HepG2 (cell line): ENCODE results near the gene CLMP. TPM values are rescaled to one million over a fixed set of nuclear protein-coding genes. Genes with fewer than 3 reads are reported as not detected.

ENCODE experiments used
- AFF4 ChIP-seq: sonication (generic); formaldehyde crosslinking; IDR thresholded peaks from 2 replicates; pipeline ENCODE4 v1.4.0; 2020; ENCODE audit warnings: missing genetic modification reagents
- MAFG ChIP-seq: sonication (generic); formaldehyde crosslinking; IDR thresholded peaks from 2 replicates; pipeline ENCODE4 v1.5.1; 2020; ENCODE audit warnings: mild to moderate bottlenecking, missing genetic modification reagents
- MYPOP ChIP-seq: sonication (generic); formaldehyde crosslinking; IDR thresholded peaks from 2 replicates; pipeline ENCODE4 v1.8.1; 2023; ENCODE audit warnings: mild to moderate bottlenecking, moderate library complexity, missing genetic modification reagents
- NFE2 ChIP-seq: sonication (generic); formaldehyde crosslinking; IDR thresholded peaks from 2 replicates; pipeline ENCODE4 v1.4.0; 2020; ENCODE audit warnings: missing genetic modification reagents
- POLR2AphosphoS2 ChIP-seq: IDR thresholded peaks from 2 replicates; pipeline ENCODE4 v1.6.1; 2011; ENCODE audit warnings: low read depth, low read length, improper control_type of control experiment
- RFX3 ChIP-seq: IDR thresholded peaks from 2 replicates; pipeline ENCODE4 v1.6.1; 2016; ENCODE audit warnings: missing biosample characterization, missing genetic modification reagents
- RORA ChIP-seq: sonication (generic); formaldehyde crosslinking; IDR thresholded peaks from 2 replicates; pipeline ENCODE4 v1.5.0; 2020; ENCODE audit warnings: mild to moderate bottlenecking, missing genetic modification reagents, moderate library complexity
- TEF ChIP-seq: sonication (generic); formaldehyde crosslinking; IDR thresholded peaks from 2 replicates; pipeline ENCODE4 v1.5.0; 2020; ENCODE audit warnings: missing genetic modification reagents
- ZNF432 ChIP-seq: sonication (generic); formaldehyde crosslinking; IDR thresholded peaks from 2 replicates; pipeline ENCODE4 v1.5.0; 2020; ENCODE audit warnings: missing genetic modification reagents, mild to moderate bottlenecking, borderline replicate concordance
- ZNF557 ChIP-seq: sonication (generic); formaldehyde crosslinking; IDR thresholded peaks from 2 replicates; pipeline ENCODE4 v1.4.0; 2020; ENCODE audit warnings: missing genetic modification reagents
- ZNF674 ChIP-seq: sonication (generic); formaldehyde crosslinking; IDR thresholded peaks from 2 replicates; pipeline ENCODE4 v1.5.0; 2020; ENCODE audit warnings: low read depth, mild to moderate bottlenecking, missing genetic modification reagents
- polyA plus RNA-seq, 8 experiments: library from polyadenylated mRNA; depleted of rRNA in 3 of 8; stranded (reverse) in 7 of 8; unstranded in 1 of 8; fragments of >200 nt; fragmentation: Illumina TruSeq in 4 of 8; extraction: Trizol in 4 of 8; gene quantifications; 2 replicates each; pipeline versions ENCODE4 v1.2.1 to v1.2.3, GENCODE V29; 2011 to 2016; ENCODE audit warnings: low read depth in 4 of 8, missing spikeins in 1 of 8, mixed read lengths in 1 of 8; ENCODE audit not compliant: insufficient read depth in 1 of 8
- total RNA-seq, 5 experiments: library from RNA; depleted of rRNA; stranded (reverse); fragments of >200 nt; fragmentation: Illumina TruSeq; extraction: Trizol; gene quantifications; 2 replicates each; pipeline ENCODE4 v1.2.3, GENCODE V29; 2016; ENCODE audit warnings: low read depth in 1 of 5
- TF ChIP-seq, protein P1 (sequence below): sonication (generic); formaldehyde crosslinking; conservative IDR thresholded peaks from 2 replicates; pipeline ENCODE4 v1.8.0; 2022; ENCODE audit warnings: mild to moderate bottlenecking, moderate library complexity, missing genetic modification reagents
- TF ChIP-seq, protein P2 (sequence below): sonication (generic); formaldehyde crosslinking; IDR thresholded peaks from 2 replicates; pipeline ENCODE4 v1.5.1; 2020; ENCODE audit warnings: mild to moderate bottlenecking, missing genetic modification reagents
- TF ChIP-seq, protein P3 (sequence below): sonication (generic); formaldehyde crosslinking; IDR thresholded peaks from 2 replicates; pipeline ENCODE4 v1.5.1; 2020; ENCODE audit warnings: mild to moderate bottlenecking, missing genetic modification reagents, moderate library complexity

The CLMP gene
- total and polyA plus RNA-seq, 2 of the 13 experiments (the other 11 are each of a cell fraction or from before 2014, with no cell fraction given): not detected

DNA sequence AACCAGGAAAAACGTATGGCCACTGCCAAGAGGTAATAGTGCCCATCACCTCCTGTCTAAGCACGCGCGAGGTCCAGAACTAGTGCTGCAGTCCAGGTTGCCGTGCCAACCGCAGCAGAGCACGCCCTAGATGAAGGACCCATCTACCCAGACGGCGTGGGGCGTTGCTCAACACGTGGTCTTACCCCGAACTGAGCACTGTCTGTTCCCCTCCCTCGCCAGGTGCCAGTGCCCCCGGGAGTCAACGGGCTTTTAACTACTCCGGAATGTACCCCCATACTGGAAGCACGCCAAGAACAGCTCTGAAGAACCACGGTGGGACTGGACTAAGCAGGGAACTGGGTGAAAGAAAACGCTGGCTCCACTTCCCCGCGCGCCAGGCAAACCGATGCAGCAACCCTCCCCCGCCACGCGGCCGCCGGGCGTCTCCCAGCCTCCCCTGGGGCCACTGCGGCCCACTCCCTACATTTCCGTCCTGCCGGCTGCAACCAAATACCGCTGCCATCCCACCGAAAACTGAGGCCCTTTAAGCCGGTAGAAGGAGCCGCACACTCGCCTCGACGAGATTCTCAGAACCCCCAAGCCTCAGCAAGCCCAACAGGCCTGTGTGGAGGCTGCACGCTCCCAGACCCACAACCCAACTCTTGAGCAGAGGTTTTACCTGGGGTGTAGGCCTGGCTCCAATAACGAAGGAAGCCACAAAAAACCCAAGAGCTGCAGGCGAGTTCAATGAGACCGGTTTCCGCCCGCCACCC lies 133.5 kb downstream of the CLMP start, which contains the start of gene HSPA8 (continued):
- peak; percentile 84; the same call in 1 of the 2 replicates for TF ChIP-seq AFF4
- TF ChIP-seq MYPOP: peak; percentile 81; the same call in 1 of the 2 replicates
- 0 out of 2 replicates have a peak, but pooled peaks have one; percentile 51 for TF ChIP-seq RFX3 (CRISPR knock-in tag)
- 0 out of 2 replicates have a peak, but pooled peaks have one; percentile 43 for TF ChIP-seq ZNF674 (CRISPR knock-in tag)
- TF ChIP-seq ZNF557 (CRISPR knock-in tag): peak; percentile 73; the same call in 1 of the 2 replicates
- no peak for TF ChIP-seq MAFG (CRISPR knock-in tag)
- no peak for TF ChIP-seq ZNF432
- TF ChIP-seq, protein P1, sequence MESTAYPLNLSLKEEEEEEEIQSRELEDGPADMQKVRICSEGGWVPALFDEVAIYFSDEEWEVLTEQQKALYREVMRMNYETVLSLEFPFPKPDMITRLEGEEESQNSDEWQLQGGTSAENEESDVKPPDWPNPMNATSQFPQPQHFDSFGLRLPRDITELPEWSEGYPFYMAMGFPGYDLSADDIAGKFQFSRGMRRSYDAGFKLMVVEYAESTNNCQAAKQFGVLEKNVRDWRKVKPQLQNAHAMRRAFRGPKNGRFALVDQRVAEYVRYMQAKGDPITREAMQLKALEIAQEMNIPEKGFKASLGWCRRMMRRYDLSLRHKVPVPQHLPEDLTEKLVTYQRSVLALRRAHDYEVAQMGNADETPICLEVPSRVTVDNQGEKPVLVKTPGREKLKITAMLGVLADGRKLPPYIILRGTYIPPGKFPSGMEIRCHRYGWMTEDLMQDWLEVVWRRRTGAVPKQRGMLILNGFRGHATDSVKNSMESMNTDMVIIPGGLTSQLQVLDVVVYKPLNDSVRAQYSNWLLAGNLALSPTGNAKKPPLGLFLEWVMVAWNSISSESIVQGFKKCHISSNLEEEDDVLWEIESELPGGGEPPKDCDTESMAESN: peak; percentile 12; the same call in 1 of the 2 replicates
- TF ChIP-seq, protein P2, sequence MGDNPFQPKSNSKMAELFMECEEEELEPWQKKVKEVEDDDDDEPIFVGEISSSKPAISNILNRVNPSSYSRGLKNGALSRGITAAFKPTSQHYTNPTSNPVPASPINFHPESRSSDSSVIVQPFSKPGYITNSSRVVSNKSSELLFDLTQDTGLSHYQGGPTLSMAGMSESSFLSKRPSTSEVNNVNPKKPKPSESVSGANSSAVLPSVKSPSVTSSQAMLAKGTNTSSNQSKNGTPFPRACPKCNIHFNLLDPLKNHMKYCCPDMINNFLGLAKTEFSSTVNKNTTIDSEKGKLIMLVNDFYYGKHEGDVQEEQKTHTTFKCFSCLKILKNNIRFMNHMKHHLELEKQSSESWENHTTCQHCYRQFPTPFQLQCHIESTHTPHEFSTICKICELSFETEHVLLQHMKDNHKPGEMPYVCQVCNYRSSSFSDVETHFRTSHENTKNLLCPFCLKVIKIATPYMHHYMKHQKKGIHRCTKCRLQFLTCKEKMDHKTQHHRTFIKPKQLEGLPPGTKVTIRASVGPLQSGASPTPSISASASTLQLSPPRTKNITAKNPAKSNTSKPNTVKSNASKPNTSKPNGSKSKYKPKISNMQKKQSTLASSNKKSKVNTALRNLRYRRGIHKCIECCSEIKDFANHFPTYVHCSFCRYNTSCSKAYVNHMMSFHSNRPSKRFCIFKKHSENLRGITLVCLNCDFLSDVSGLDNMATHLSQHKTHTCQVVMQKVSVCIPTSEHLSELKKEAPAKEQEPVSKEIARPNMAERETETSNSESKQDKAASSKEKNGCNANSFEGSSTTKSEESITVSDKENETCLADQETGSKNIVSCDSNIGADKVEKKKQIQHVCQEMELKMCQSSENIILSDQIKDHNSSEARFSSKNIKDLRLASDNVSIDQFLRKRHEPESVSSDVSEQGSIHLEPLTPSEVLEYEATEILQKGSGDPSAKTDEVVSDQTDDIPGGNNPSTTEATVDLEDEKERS (CRISPR knock-in tag): no peak; the same call in 1 of the 2 replicates
- TF ChIP-seq, protein P3, sequence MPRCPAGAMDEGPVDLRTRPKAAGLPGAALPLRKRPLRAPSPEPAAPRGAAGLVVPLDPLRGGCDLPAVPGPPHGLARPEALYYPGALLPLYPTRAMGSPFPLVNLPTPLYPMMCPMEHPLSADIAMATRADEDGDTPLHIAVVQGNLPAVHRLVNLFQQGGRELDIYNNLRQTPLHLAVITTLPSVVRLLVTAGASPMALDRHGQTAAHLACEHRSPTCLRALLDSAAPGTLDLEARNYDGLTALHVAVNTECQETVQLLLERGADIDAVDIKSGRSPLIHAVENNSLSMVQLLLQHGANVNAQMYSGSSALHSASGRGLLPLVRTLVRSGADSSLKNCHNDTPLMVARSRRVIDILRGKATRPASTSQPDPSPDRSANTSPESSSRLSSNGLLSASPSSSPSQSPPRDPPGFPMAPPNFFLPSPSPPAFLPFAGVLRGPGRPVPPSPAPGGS (CRISPR knock-in tag): no peak
- peak; percentile 58; the same call in 1 of the 2 replicates for TF ChIP-seq TEF (CRISPR knock-in tag)
- TF ChIP-seq NFE2 (CRISPR knock-in tag): no peak
- no peak for TF ChIP-seq RORA
- 0 out of 2 replicates have a peak, but pooled peaks have one; percentile 84 for TF ChIP-seq POLR2AphosphoS2
